ENCODE results near the gene OR52B6.
"Not testable (repeated sequence)": the region's sequence is repeated elsewhere in the genome, so short reads cannot be mapped to it uniquely, and the experiment has no call there.

The OR52B6 gene

GRCh38 chr11:5580577-5580976 lies at the start of gene OR52B6:
TSS of gene OR52B6 (plus strand) at chr11:5580877. CDS start at chr11:5580877, 0 bp downstream.
- no peak for DNase-seq

- no peak for DNase-seq
Measured at GRCh38 chr11:5531053-5531831, 49.4 kb upstream of the OR52B6 start.

- no peak for DNase-seq
Measured at GRCh38 chr11:5534046-5534445, 46.6 kb upstream of the OR52B6 start.

GRCh38 chr11:5536482-5536881 lies 44.2 kb upstream of the OR52B6 start:
- no peak for DNase-seq

- no peak for DNase-seq
Measured at GRCh38 chr11:5541427-5541826, 39.2 kb upstream of the OR52B6 start.

GRCh38 chr11:5546457-5546856 lies 34.2 kb upstream of the OR52B6 start:
- no peak for DNase-seq

- DNase-seq = no peak
Measured at GRCh38 chr11:5547982-5548381, 32.7 kb upstream of the OR52B6 start.

GRCh38 chr11:5548440-5548839 lies 32.2 kb upstream of the OR52B6 start, which contains the start of gene OR52H1:
TSS of gene OR52H1 (minus strand) at chr11:5548540. CDS start at chr11:5545505, 3,035 bp downstream.
- DNase-seq = no peak

GRCh38 chr11:5550440-5551095 lies 30.1 kb upstream of the OR52B6 start:
- DNase-seq = no peak

- no peak for DNase-seq
Measured at GRCh38 chr11:5553343-5553742, 27.3 kb upstream of the OR52B6 start.

GRCh38 chr11:5556596-5557188 lies 24.0 kb upstream of the OR52B6 start:
- DNase-seq = no peak

GRCh38 chr11:5557751-5558150 lies 22.9 kb upstream of the OR52B6 start:
- no peak for DNase-seq

- no peak for DNase-seq
Measured at GRCh38 chr11:5564259-5565019, 16.2 kb upstream of the OR52B6 start.

- no peak for DNase-seq
Measured at GRCh38 chr11:5574654-5575053, 6.0 kb upstream of the OR52B6 start.

- no peak for DNase-seq
Measured at GRCh38 chr11:5575152-5575551, 5.5 kb upstream of the OR52B6 start.

GRCh38 chr11:5577101-5577500 lies 3.6 kb upstream of the OR52B6 start:
- DNase-seq = no peak

- DNase-seq = no peak
Measured at GRCh38 chr11:5581014-5581413, 337 bp downstream of the OR52B6 start.

- DNase-seq = not testable (repeated sequence)
Measured at GRCh38 chr11:5584458-5584857, 3.8 kb downstream of the OR52B6 start.

- not testable (repeated sequence) for DNase-seq
Measured at GRCh38 chr11:5589906-5590305, 9.2 kb downstream of the OR52B6 start.

- no peak for DNase-seq
Measured at GRCh38 chr11:5591613-5592012, 10.9 kb downstream of the OR52B6 start.

GRCh38 chr11:5592615-5593014 lies 11.9 kb downstream of the OR52B6 start:
- DNase-seq = no peak

- DNase-seq = no peak
Measured at GRCh38 chr11:5593146-5593545, 12.5 kb downstream of the OR52B6 start.

- peak; percentile 5 for DNase-seq
Measured at GRCh38 chr11:5596607-5597201, 16.0 kb downstream of the OR52B6 start, which contains the start of gene TRIM6. TSS of gene TRIM6 (plus strand) at chr11:5596637. CDS start at chr11:5596898, 261 bp downstream.

Measured in activated CD4-positive, alpha-beta T cell treated with anti-CD3 and anti-CD28 coated beads, Interleukin-2, Interleukin-6, amounts not matched to agents 100 ng/mL and 50 ng/mL, durations not matched to agents 16 hours and 8 hours (primary cell).